CD4-positive, CD25-positive, alpha-beta regulatory T cell (primary cell): Measurements from ENCODE around the gene RAB4A. TPM values are rescaled to one million over a fixed set of nuclear protein-coding genes. Genes with fewer than 3 reads are reported as not detected.
A peak's percentile ranks its signal among the peaks of the same experiment; 100 is the strongest.

ENCODE experiments used
- ATAC-seq, 2 donors: fragments of 150-1000 bp; cut with Tn5 transposase; one replicate each; pipeline ENCODE4 v1.10.0; 2021; ENCODE audit warnings: low read depth in 2 of 2, moderate number of reproducible peaks in 2 of 2, moderate library complexity in 1 of 2
- DNase-seq, 3 donors: peaks; one replicate each; pipeline versions ENCODE4 v3.0.0 to v3.0.0-alpha.2; 2012 to 2022; ENCODE audit warnings: mixed read lengths in 1 of 3
- H3K27ac ChIP-seq: one replicate; pipeline ENCODE4 v1.7.0; 2013; ENCODE audit warnings: mild to moderate bottlenecking, low read length; ENCODE audit not compliant: insufficient read depth, poor library complexity, severe bottlenecking
- H3K27me3 ChIP-seq: one replicate; pipeline ENCODE4 v1.7.0; 2013; ENCODE audit warnings: low read length; ENCODE audit not compliant: control insufficient read depth, insufficient read depth
- H3K36me3 ChIP-seq: one replicate; pipeline ENCODE4 v1.7.0; 2013; ENCODE audit warnings: mild to moderate bottlenecking, low read length, moderate library complexity; ENCODE audit not compliant: control insufficient read depth, insufficient read depth
- H3K4me1 ChIP-seq: 2 replicates; pipeline ENCODE4 v1.7.0; 2013; ENCODE audit warnings: mild to moderate bottlenecking, low read length; ENCODE audit not compliant: insufficient read depth, control insufficient read depth, poor library complexity, severe bottlenecking
- H3K4me3 ChIP-seq: one replicate; pipeline ENCODE4 v1.7.0; 2013; ENCODE audit warnings: low read depth, mild to moderate bottlenecking, low read length, moderate library complexity
- H3K9me3 ChIP-seq, 2 experiments: 1 replicate in 1 of 2; 2 replicates in 1 of 2; pipeline ENCODE4 v1.7.0; 2013; ENCODE audit warnings: low read length in 2 of 2, mild to moderate bottlenecking in 1 of 2, moderate library complexity in 1 of 2; ENCODE audit not compliant: control insufficient read depth in 2 of 2
- H3K27ac Mint-ChIP-seq, 3 donors: one replicate each; pipeline ENCODE4 v1.8.0; 2020 to 2022; ENCODE audit warnings: mild to moderate bottlenecking in 3 of 3, mixed read lengths in 3 of 3, moderate library complexity in 2 of 3
- H3K27me3 Mint-ChIP-seq: one replicate; pipeline ENCODE4 v1.8.0; 2022; ENCODE audit warnings: mild to moderate bottlenecking, mixed read lengths
- H3K36me3 Mint-ChIP-seq: one replicate; pipeline ENCODE4 v1.8.0; 2020; ENCODE audit warnings: mixed read lengths
- H3K4me1 Mint-ChIP-seq, 4 donors: one replicate each; pipeline ENCODE4 v1.8.0; 2020 to 2022; ENCODE audit warnings: mixed read lengths in 4 of 4, mild to moderate bottlenecking in 1 of 4
- H3K4me3 Mint-ChIP-seq, 4 donors: one replicate each; pipeline ENCODE4 v1.8.0; 2020 to 2022; ENCODE audit warnings: mild to moderate bottlenecking in 4 of 4, mixed read lengths in 4 of 4, moderate library complexity in 3 of 4
- H3K9me3 Mint-ChIP-seq, 7 donors: one replicate each; pipeline ENCODE4 v1.8.0; 2020 to 2022; ENCODE audit warnings: mixed read lengths in 7 of 7, mild to moderate bottlenecking in 3 of 7, moderate library complexity in 2 of 7
- polyA plus RNA-seq, 4 donors: library from polyadenylated mRNA; unstranded; fragments of 300-500 nt; fragmentation: Illumina TruSeq; gene quantifications; one replicate each; pipeline ENCODE4 v1.2.3, GENCODE V29; 2021
- total RNA-seq: library from RNA; stranded (reverse); gene quantifications from one replicate; pipeline ENCODE4 v1.2.3, GENCODE V29; 2022

RAB4A gene
- total and polyA plus RNA-seq, 5 donors from 2014 or later = 23.2 to 33.4 (median 24.6) TPM

DNA sequence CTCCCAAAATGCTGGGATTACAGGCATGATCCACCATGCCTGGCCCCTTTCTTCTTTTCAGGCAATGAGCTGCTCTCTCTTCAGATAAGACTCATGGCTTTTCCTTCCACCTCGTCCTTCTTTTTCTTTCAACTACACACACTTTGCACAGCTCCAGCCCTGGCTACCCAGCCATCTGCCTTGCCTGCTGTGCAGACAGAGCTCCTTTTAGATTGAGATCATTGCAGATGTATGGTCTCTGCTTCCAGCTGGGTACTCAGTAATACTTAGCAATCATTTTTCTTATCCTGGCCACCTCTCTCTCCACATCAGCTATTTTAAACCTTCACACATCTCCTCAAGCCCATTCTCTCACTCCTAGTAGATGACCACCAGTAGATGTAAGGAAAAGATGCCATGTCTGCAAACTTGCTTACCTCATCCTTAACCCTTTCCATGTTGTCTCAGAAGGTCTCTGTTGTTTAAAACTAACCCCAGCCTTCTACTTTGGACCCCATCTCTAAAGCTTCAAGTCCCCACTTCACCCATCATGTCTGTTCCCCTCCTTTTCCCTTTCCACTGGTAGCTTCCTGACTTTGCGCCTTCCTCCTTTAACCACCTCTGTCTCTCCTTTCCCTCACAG lies 7.3 kb downstream of the RAB4A start:
- H3K4me3 Mint-ChIP-seq = no peak overlapping the region
- Histone ChIP-seq H3K9me3 (no peaks in the 10 kb centered on the region), H3K27ac (no peak overlapping the region), H3K4me3 (no peak overlapping the region), H3K27me3 (no peaks in the 10 kb centered on the region), H3K36me3 (peaks cover 2% of the 10 kb centered on the region), H3K4me1 (peaks cover 17% of the 10 kb centered on the region)
- DNase-seq = no peak
- no peaks in the 10 kb centered on the region for H3K27me3 Mint-ChIP-seq
- peaks cover 21% of the 10 kb centered on the region for H3K36me3 Mint-ChIP-seq
- no peak overlapping the region for H3K27ac Mint-ChIP-seq
- H3K4me1 Mint-ChIP-seq = peaks cover 34 to 62% (median 48%) of the 10 kb centered on the region in 4 donors
- H3K9me3 Mint-ChIP-seq = peaks cover 0 to 3% (median 0%) of the 10 kb centered on the region in 7 donors
- no peak for ATAC-seq

- H3K4me3 Mint-ChIP-seq = no peak overlapping the region
- H3K27ac Mint-ChIP-seq = no peak overlapping the region
- Histone ChIP-seq H3K36me3 (peaks cover 2% of the 10 kb centered on the region), H3K4me3 (no peak overlapping the region), H3K27ac (no peak overlapping the region), H3K9me3 (no peaks in the 10 kb centered on the region), H3K4me1 (peaks cover 11% of the 10 kb centered on the region), H3K27me3 (no peaks in the 10 kb centered on the region)
- no peak for DNase-seq
- no peaks in the 10 kb centered on the region for H3K27me3 Mint-ChIP-seq
- peaks cover 21% of the 10 kb centered on the region for H3K36me3 Mint-ChIP-seq
- H3K9me3 Mint-ChIP-seq = peaks cover 0 to 3% (median 0%) of the 10 kb centered on the region in 7 donors
- peaks cover 33 to 64% (median 48%) of the 10 kb centered on the region in 4 donors for H3K4me1 Mint-ChIP-seq
- no peak for ATAC-seq
Measured at GRCh38 chr1:229279242-229279641, 8.3 kb downstream of the RAB4A start.

GRCh38 chr1:229280037-229280828 lies 9.3 kb downstream of the RAB4A start:
- no peaks in the 10 kb centered on the region for H3K9me3 ChIP-seq
- Mint-ChIP-seq H3K27ac (no peak overlapping the region), H3K27me3 (no peaks in the 10 kb centered on the region), H3K36me3 (peaks cover 21% of the 10 kb centered on the region), H3K4me1 (peaks cover 28 to 63% (median 48%) of the 10 kb centered on the region in 4 donors), H3K9me3 (peaks cover 0 to 3% (median 0%) of the 10 kb centered on the region in 7 donors), H3K4me3 (peak overlapping the region in 1 of 4 donors; percentile 6)
- no peak overlapping the region for H3K27ac ChIP-seq
- peak overlapping the region; percentile 29 for H3K4me3 ChIP-seq
- ATAC-seq (no peak), DNase-seq (no peak)
- peaks cover 2% of the 10 kb centered on the region for H3K36me3 ChIP-seq
- no peaks in the 10 kb centered on the region for H3K27me3 ChIP-seq
- H3K4me1 ChIP-seq = peaks cover 14% of the 10 kb centered on the region

- H3K4me1 Mint-ChIP-seq = peaks cover 31 to 65% (median 50%) of the 10 kb centered on the region in 4 donors
- ATAC-seq = no peak
Measured at GRCh38 chr1:229280921-229281320, 10.0 kb downstream of the RAB4A start.

GRCh38 chr1:229281339-229281926 lies 10.5 kb downstream of the RAB4A start:
- Mint-ChIP-seq H3K9me3 (peaks cover 0 to 3% (median 0%) of the 10 kb centered on the region in 7 donors), H3K4me1 (peaks cover 31 to 65% (median 52%) of the 10 kb centered on the region in 4 donors), H3K27me3 (no peaks in the 10 kb centered on the region), H3K36me3 (peaks cover 25% of the 10 kb centered on the region), H3K27ac (no peak overlapping the region), H3K4me3 (peak overlapping the region in 2 of 4 donors; percentile 4 to 12)
- Histone ChIP-seq H3K27me3 (no peaks in the 10 kb centered on the region), H3K4me3 (no peak overlapping the region), H3K27ac (no peak overlapping the region), H3K36me3 (peaks cover 2% of the 10 kb centered on the region), H3K4me1 (peaks cover 22% of the 10 kb centered on the region), H3K9me3 (no peaks in the 10 kb centered on the region)
- DNase-seq (no peak), ATAC-seq (no peak)

More at GRCh38 chr1:229280921-229281320, 10.0 kb downstream of the RAB4A start:
- H3K9me3 ChIP-seq = no peaks in the 10 kb centered on the region
- Mint-ChIP-seq H3K36me3 (peaks cover 24% of the 10 kb centered on the region), H3K27me3 (no peaks in the 10 kb centered on the region), H3K27ac (no peak overlapping the region), H3K4me3 (no peak overlapping the region), H3K9me3 (peaks cover 0 to 3% (median 0%) of the 10 kb centered on the region in 7 donors)
- H3K4me3 ChIP-seq = peak overlapping the region; percentile 29
- H3K27me3 ChIP-seq = no peaks in the 10 kb centered on the region
- peaks cover 2% of the 10 kb centered on the region for H3K36me3 ChIP-seq
- no peak overlapping the region for H3K27ac ChIP-seq
- peak in 1 of 3 donors; percentile 19 for DNase-seq
- peaks cover 17% of the 10 kb centered on the region for H3K4me1 ChIP-seq

- peaks cover 0 to 3% (median 0%) of the 10 kb centered on the region in 7 donors for H3K9me3 Mint-ChIP-seq
- H3K4me1 Mint-ChIP-seq = peaks cover 37 to 73% (median 59%) of the 10 kb centered on the region in 4 donors
- Histone ChIP-seq H3K4me1 (peaks cover 29% of the 10 kb centered on the region), H3K4me3 (no peak overlapping the region), H3K36me3 (peaks cover 2% of the 10 kb centered on the region), H3K9me3 (no peaks in the 10 kb centered on the region), H3K27ac (no peak overlapping the region), H3K27me3 (no peaks in the 10 kb centered on the region)
- no peaks in the 10 kb centered on the region for H3K27me3 Mint-ChIP-seq
- peaks cover 33% of the 10 kb centered on the region for H3K36me3 Mint-ChIP-seq
- ATAC-seq (no peak), DNase-seq (no peak)
- no peak overlapping the region for H3K27ac Mint-ChIP-seq
- H3K4me3 Mint-ChIP-seq = peak overlapping the region in 1 of 4 donors; percentile 15
Measured at GRCh38 chr1:229282295-229282823, 11.4 kb downstream of the RAB4A start.

DNA sequence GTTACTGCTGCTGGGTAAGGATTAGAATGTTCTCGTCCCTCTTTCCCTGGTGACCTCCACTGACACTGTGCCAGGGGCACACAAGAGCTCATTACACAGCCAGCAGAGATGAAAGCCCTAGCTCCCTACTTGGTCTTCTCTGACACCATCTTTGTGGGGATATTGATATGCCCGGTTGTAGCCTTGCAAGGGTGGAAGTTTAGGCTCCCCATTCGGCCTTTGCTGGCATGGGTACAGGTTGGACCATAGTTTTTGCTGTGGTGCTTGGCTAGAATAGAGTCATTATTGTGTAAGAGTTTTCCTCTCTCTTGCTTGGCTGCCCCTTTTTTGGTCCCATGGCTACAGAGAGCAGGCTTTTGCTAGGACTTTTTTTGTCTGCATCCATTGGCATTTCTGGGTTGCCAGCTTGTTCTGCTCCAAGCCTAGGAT lies 12.3 kb downstream of the RAB4A start:
- H3K9me3 Mint-ChIP-seq = peaks cover 0 to 3% (median 0%) of the 10 kb centered on the region in 7 donors
- H3K27me3 ChIP-seq = no peaks in the 10 kb centered on the region
- no peak overlapping the region for H3K4me3 ChIP-seq
- no peaks in the 10 kb centered on the region for H3K9me3 ChIP-seq
- no peaks in the 10 kb centered on the region for H3K27me3 Mint-ChIP-seq
- H3K36me3 ChIP-seq = peaks cover under 1% of the 10 kb centered on the region
- peaks cover 29% of the 10 kb centered on the region for H3K4me1 ChIP-seq
- DNase-seq (no peak), ATAC-seq (no peak)
- H3K4me3 Mint-ChIP-seq = peak overlapping the region in 1 of 4 donors; percentile 15
- H3K27ac Mint-ChIP-seq = no peak overlapping the region
- H3K27ac ChIP-seq = no peak overlapping the region
- H3K36me3 Mint-ChIP-seq = peaks cover 37% of the 10 kb centered on the region
- peaks cover 41 to 77% (median 61%) of the 10 kb centered on the region in 4 donors for H3K4me1 Mint-ChIP-seq
